HG03095 (cell line): ENCODE measurements around the gene ABCB6.

Experiments
- ATAC-seq: cut with Tn5 transposase; IDR thresholded peaks from one replicate; pipeline ENCODE4 v1.9.1; 2021; ENCODE audit warnings: moderate library complexity; ENCODE audit not compliant: unreplicated experiment

Gene ABCB6

DNA sequence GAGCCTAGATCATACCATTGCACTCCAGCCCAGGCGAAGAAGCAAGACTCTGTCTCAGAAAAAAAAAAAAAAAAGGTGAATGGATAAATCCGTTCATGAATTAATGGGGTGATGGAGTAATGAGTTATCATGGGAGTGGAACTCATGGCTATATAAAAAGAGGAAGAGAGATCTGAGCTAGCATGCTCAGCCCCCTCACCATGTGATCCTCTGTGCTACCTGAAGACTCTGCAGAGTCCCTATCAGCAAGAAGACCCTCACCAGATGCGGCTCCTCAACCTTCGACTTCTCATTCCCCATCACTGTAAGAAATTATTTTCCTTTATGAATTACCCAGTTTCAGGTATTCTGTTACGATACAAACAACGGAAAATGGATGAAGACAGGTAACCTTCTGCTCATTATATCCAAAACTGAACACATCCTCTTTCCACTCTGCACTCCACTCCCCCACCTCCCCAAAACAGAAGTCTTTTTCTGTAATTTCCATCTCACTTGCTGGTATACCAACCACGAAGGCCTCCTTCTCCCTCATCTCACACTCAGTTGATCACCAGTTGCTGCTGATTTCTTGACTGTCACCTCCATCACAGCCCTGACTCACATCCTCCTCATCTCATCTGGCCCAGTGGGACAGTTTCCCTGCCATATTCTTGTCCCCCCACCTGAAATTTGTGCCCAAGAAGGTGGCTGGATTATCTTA lies 31.9 kb downstream of the ABCB6 start:
- no peak for ATAC-seq

DNA sequence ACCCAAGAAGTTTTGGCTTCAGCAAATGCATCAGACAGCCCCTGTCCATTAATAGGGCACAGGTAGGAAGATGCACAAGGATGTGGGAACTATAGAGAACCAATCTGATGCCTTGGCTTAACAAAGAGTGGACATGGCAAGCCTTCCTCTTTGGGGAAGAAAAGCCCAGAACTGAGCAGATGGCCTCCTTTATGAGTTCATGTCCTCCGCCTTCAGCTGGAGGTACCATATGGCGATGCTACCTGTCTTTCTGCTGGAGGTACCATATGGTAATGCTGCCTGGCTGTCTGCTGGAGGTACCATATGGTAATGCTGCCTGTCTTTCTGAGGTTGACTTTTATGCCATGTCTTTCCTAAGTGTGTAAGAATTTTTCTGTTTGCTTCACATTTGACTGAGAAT lies 34.6 kb downstream of the ABCB6 start:
- ATAC-seq, result no peak

DNA sequence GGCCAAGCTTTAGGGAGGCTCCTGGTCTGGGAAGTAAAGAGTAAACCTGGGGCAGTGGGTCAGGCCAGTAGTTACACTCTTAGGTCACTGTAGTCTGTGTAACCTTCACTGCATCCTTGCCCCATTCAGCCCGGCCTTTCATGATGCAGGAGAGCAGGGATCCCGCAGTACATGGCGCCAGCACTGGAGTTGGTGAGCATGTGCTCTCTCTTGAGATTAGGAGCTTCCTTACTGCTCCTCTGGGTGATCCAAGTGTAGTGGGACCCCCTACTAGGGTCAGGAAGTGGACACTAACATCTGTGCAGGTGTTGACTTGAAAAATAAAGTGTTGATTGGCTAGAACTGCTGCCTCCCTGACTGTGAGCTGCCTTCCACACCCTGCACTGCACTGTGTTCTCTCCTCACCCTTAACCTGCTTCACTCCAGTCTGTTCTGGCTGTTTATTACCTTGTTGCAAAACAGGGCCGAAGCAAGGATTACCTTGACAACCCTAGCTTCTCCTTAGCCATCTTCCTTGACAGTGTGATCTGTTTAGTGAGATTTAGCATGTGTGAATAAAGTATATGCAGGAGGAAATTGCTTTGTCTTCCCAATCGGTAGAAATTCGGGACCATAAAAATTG lies 35.5 kb downstream of the ABCB6 start:
- no peak for ATAC-seq

- no peak for ATAC-seq
These were observed 36.2 kb downstream of the ABCB6 start for GRCh38 chr2:219182331-219183150.

- no peak for ATAC-seq
These were observed 37.2 kb downstream of the ABCB6 start for GRCh38 chr2:219181531-219181930.

- no peak for ATAC-seq
These were observed 37.8 kb downstream of the ABCB6 start for GRCh38 chr2:219180961-219181360.

DNA sequence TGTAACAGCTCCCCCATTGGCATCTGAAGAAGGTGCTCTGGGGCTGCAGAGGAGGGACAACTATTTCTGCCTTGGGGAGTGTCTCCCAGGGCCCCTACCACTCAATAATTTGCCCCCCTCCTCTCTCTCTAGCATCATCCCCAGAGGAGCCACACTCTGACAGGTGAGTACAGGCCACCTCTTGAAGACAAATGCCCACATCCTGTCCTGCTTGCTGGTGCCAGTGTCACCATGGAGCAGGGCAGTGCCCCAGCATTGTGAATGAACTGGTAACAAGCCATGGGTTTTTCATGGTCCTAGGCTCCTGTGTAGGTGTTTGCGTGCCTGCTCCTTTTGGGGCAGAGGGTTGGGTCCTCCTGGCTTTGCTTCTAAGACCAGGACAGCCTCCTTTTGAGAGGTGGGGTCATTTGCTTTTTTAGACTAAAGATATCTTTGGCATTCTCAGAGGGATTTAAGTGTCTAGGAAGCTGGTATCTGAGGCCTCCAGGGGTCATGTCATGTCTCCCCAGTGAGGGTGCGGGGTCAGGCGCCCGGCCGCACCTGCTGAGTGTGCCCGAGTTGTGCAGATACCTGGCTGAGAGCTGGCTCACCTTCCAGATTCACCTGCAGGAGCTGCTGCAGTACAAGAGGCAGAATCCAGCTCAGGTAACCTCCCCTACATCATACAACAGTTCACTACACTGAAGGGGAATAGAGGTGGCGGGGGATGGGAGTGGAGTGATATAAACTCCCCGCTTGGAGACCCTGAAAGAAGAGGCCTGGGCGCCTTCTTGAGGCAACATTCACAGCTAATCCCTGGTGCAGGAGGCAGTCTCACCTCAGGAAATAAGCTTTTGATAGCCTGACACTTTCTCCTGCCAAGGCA lies 38.9 kb downstream of the ABCB6 start:
- no peak for ATAC-seq

GRCh38 chr2:219178377-219179175 lies 40.2 kb downstream of the ABCB6 start:
- peak; percentile 17 for ATAC-seq

DNA sequence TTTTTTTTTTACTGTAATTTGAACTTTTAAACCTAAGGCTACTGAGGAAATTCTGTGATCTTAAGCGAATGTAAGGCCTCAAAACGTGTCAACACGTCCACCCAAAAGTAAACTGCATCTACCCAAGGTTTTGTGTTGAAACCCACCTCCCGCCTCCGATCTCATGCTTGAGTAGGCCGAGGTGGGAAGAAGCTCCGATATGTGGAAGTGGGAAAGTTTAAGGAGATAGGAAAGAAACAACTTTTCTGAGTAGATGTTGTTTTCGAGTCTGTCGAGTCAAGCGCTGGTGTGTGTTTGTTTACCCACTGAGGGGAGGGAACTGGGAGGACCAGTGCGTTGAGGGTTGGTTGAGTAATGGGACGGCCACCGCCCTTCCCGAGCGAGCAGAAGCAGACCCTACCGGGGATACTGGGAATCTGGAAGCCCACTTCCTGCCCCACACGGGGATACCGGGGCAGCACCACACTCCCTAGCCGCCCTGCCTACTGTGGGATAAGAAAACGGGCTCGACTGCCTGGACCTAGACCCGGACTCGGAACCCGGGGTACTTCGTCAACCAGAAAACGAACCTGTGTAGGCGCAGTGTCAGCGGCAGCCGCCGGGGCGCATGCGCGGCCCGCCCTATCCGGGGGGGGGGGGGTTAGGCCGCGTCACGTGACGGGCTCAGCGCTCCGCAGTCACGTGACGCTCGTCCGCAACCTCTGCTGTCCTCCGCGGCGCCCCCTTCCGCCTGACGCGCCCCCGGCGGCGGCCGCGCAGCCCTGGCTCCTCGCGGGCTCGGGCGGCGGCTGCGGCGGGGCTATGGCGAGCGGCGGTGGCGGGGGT lies 41.0 kb downstream of the ABCB6 start, which contains the start of gene RETREG2:
Gene RETREG2 (plus strand): TSS at position 724 of the 825 bp plus-strand sequence. CDS start 78 bp downstream, at position 802.
- peak; percentile 37 for ATAC-seq

- peak; percentile 63 for ATAC-seq
These were observed 41.8 kb downstream of the ABCB6 start, which contains the start of gene CNPPD1 for GRCh38 chr2:219176818-219177551. Gene CNPPD1, minus strand, starts transcription at chr2:219176925. Its CDS starts 97 bp downstream, at chr2:219176828.

DNA sequence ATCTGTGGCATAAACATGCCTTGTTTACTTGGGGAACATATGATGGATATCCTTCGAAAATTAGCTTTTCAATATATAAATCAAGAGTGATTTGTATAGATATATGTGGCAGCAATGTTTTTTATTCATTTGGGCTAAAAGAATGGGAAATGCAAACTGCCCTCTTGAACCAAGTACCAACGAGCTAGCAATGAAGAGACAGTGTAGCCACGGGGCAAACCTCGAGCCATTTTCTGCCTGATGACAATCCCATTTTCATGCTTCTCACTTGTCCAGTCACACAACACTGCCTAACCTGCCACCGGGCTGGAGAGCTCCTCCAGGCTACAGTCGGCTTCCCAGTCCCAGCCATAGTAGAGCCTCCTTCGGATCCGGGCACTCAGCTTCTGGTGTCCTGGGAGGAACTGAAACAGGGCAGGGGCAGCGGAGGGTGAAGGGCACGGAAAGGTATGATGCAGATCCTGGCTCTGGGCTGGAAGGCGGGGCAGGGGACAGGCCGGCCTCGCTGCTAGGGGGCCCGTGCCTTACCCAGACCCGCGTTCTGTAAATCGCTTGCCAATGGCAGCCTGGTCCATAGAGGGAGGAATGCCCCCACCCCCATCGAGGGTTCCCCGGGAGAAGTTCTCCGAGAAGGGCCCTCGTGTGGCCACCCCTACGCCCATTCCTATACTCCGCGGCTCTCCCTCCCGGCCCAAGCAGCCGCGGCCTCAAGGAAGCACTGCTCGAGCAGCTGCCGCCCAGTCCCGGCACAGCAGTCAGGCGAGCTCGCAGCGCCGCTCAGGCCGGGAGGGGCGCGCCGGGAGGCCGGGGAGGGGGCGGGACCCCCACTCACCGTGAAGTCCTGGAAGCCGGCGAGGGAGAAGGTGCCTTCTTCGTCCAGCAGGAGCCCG lies 42.6 kb downstream of the ABCB6 start:
- peak; percentile 19 for ATAC-seq

DNA sequence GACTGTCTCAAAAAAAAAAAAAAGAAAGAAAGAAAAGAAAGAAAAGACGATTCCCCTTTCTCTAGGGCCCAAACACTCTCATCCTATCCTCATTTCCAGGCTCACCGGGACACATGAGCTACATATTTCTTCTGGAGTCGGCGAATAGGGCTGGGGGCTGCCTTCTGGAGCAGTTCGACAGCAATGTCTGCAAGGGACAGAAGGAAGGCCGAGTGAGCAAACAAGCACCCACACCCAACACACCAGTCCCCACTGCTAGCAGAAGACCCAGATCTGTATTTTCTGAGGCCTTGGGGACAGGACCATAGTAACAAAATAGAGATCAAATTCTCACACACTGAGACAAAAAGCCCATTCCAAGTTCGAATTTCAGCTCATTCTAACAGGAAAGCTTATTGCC lies 43.3 kb downstream of the ABCB6 start:
- no peak for ATAC-seq

GRCh38 chr2:219174801-219175200 lies 44.0 kb downstream of the ABCB6 start:
- ATAC-seq, result no peak

- no peak for ATAC-seq
These were observed 44.6 kb downstream of the ABCB6 start for GRCh38 chr2:219174146-219174545.

GRCh38 chr2:219173176-219173575 lies 45.6 kb downstream of the ABCB6 start:
- no peak for ATAC-seq

DNA sequence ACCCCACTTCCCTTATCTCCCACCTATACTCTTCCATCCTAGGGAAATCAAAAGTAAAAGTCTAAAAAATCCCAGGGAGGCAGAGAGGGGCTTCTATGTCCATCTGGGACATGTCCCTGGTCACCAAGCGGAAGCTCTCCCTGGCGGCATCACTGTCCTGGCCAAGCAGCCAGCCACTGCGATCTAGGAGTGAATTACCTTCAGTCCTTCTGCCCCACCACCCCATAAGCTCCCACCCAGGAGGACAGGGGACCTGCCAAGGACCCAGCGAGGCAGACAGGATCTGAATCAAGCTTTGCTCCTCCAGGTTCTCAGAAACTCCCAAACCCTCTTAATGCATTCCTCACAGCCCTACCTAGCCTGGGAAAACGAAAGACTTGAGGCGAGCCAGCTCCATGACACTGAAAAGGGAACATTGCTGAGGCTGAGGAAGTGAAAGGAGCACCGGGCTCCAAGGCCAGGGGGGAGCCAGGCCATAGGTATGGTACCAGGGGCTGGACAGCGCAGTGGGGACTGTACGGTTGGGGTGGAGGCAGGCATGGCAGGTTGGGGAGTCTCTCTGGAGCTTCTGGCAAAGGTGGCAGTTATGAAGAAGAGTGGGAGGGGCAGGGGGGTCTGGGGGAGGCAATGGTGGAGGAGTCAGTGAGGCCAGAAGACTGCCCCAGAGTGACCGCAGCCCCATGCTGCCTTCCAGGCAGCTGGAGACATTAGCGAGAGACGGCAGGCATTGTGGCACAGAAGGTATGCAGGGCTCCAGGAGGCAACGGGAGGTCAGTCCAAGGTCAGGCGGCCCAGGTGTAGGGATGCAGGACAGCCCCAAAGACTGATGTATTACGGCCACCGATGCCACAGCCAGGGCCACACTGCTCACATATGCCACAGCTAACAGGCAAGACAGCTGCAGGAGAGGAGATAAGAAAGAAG lies 46.3 kb downstream of the ABCB6 start:
- ATAC-seq, result no peak
